ENCODE data around the gene CCDC93. TPM values are rescaled to one million over a fixed set of nuclear protein-coding genes. Genes with fewer than 3 reads are reported as not detected.
"Not testable (repeated sequence)": the region's sequence is repeated elsewhere in the genome, so short reads cannot be mapped to it uniquely, and the experiment has no call there.

The CCDC93 gene
- total RNA-seq, 4 donors from 2014 or later = 25.6 to 52.4 (median 33.1) TPM

DNA sequence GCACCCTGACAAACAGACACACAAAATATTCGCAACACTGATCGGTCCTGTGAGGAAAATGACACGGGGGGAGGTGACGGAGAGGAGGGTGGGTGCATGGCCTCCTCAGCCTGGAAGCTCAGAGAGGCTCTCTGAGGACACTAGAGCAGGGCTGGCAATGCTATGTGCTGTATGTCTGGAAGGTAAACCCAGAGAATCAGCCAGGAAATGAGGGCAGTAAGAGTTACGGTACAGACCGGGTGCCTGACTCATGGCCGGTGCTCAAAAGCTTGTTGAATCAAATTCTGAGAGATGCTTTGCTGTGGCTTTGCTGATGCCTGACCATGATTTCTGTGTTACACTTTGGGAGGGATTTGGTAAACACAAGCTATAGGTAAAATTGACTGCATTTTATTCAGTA lies 81.9 kb downstream of the CCDC93 start:
- H3K4me3 ChIP-seq (replicated peaks in 1 of 3) = no peak overlapping the region
- H3K36me3 ChIP-seq = peaks cover 23 to 30% of the 10 kb centered on the region in 2 donors
- intact Hi-C loops (cut with DNase I) = no loop called here
- WGBS, 2 donors = 96% methylated on average over 7 of the region's 7 CpGs
- TF ChIP-seq POLR2A (IDR thresholded peaks at IDR 0.05) = no peak
- TF ChIP-seq, protein P1, sequence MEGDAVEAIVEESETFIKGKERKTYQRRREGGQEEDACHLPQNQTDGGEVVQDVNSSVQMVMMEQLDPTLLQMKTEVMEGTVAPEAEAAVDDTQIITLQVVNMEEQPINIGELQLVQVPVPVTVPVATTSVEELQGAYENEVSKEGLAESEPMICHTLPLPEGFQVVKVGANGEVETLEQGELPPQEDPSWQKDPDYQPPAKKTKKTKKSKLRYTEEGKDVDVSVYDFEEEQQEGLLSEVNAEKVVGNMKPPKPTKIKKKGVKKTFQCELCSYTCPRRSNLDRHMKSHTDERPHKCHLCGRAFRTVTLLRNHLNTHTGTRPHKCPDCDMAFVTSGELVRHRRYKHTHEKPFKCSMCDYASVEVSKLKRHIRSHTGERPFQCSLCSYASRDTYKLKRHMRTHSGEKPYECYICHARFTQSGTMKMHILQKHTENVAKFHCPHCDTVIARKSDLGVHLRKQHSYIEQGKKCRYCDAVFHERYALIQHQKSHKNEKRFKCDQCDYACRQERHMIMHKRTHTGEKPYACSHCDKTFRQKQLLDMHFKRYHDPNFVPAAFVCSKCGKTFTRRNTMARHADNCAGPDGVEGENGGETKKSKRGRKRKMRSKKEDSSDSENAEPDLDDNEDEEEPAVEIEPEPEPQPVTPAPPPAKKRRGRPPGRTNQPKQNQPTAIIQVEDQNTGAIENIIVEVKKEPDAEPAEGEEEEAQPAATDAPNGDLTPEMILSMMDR (IDR thresholded peaks at IDR 0.05) = no peak
- no peaks in the 10 kb centered on the region for H3K9me3 ChIP-seq
- no peak overlapping the region for H3K27ac ChIP-seq
- H3K4me1 ChIP-seq = peaks cover 13 to 16% of the 10 kb centered on the region in 2 donors
- H3K27me3 ChIP-seq = no peaks in the 10 kb centered on the region
- DNase-seq = no peak

DNA sequence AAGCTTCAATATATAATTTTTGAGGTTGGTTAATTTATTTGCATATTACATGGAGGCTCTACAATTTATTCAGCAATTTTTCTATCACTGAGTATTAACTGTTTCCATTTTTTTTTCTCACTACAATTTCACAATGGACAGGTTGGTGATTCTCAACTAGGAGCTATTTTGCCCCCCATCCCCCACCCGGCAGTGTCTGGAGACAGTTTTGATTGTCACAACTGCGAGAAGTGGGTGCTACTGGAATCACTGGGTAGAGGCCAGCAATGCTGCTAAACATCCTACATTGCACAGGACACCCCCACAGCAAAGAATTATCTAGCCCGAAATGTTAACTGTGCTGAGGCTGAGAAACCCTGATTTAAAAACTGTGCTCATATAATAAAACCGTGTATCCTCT lies 82.6 kb downstream of the CCDC93 start:
- Histone ChIP-seq H3K4me3 (replicated peaks in 1 of 3) (no peak overlapping the region), H3K9me3 (no peaks in the 10 kb centered on the region), H3K36me3 (peaks cover 23 to 30% of the 10 kb centered on the region in 2 donors), H3K27me3 (no peaks in the 10 kb centered on the region), H3K4me1 (peaks cover 8 to 9% of the 10 kb centered on the region in 2 donors), H3K27ac (no peak overlapping the region)
- intact Hi-C loops (cut with DNase I) = no loop called here
- 71 to 96% methylated on average over 4 of the region's 4 CpGs for WGBS, 2 donors
- peak in 1 of 2 donors; percentile 73 for DNase-seq
- TF ChIP-seq POLR2A (IDR thresholded peaks at IDR 0.05) = no peak
- TF ChIP-seq, protein P1 (IDR thresholded peaks at IDR 0.05) = no peak

DNA sequence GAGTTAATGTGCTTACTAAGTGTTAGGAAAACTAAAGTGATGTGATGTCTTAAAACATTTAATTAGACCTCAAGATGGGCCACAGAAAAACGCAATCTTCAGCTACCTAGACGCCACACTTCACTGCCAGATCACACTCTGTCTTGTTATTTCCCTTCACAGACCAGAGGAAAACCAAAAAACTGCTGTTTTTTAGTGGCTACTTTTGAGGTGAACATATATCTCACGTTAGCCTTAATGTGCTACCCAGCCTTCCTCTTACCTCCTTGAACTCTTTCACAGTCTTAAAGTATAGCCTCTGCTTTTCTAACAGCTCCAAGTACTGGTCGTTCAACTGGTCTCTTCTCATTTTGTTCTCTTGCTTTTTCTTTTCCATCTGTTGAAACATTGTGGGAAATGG lies 83.1 kb downstream of the CCDC93 start:
- intact Hi-C loops (cut with DNase I) = no loop called here
- H3K36me3 ChIP-seq = peaks cover 23 to 28% of the 10 kb centered on the region in 2 donors
- DNase-seq = no peak
- H3K27ac ChIP-seq = peak overlapping the region in 1 of 3 donors; percentile 9
- H3K27me3 ChIP-seq = no peaks in the 10 kb centered on the region
- H3K4me3 ChIP-seq (replicated peaks in 1 of 3) = no peak overlapping the region
- H3K9me3 ChIP-seq = no peaks in the 10 kb centered on the region
- WGBS, 2 donors = 74 to 78% methylated on average over 4 of the region's 4 CpGs
- TF ChIP-seq, protein P1 (IDR thresholded peaks at IDR 0.05) = no peak
- TF ChIP-seq POLR2A (IDR thresholded peaks at IDR 0.05) = no peak
- peaks cover 3 to 6% of the 10 kb centered on the region in 2 donors for H3K4me1 ChIP-seq

DNA sequence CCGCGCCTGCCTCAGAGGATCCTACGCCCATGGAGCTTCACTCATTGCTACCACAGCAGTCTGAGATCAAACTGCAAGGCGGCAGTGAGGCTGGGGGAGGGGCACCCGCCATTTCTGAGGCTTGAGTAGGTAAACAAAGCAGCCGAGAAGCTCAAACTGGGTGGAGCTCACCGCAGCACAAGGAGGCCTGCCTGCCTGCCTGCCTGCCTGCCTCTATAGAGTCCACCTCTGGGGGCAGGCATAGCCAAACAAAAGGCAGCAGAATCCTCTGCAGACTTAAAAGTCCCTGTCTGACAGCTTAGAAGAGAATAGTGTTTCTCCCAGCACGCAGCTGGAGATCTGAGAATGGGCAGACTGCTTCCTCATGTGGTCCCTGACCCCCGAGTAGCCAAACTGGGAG lies 90.4 kb downstream of the CCDC93 start:
- DNase-seq; H3K4me3 ChIP-seq (replicated peaks in 1 of 3); H3K9me3 ChIP-seq; H3K27ac ChIP-seq; H3K27me3 ChIP-seq; H3K4me1 ChIP-seq; intact Hi-C loops (cut with DNase I): not testable (repeated sequence)
- peaks cover 22 to 35% of the 10 kb centered on the region in 2 donors for H3K36me3 ChIP-seq
- 95% methylated on average over 7 to 9 of the region's 9 CpGs for WGBS, 2 donors

DNA sequence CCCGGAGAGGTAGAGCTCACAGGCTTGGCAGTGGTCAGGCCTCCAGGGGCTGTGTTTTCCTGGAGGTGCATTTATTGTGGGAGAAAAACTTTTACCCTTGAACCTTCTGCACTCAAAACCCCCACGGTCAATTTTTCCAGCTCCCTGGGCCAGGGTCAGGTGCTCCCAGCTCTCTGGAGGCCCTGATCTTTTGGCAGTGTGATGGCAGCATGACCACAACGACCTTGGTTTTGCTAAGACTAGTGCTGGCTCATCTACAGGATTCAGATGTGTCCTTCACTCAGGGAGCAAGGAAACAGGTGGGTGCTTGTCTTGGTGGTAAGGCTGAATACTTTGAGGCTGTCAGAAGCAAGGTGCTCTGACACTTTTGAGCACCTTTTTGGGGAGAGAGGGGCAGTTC lies 92.3 kb downstream of the CCDC93 start:
- intact Hi-C loops (cut with DNase I) = no loop called here
- Histone ChIP-seq H3K27ac (no peak overlapping the region), H3K36me3 (peaks cover 40 to 42% of the 10 kb centered on the region in 2 donors), H3K27me3 (no peaks in the 10 kb centered on the region), H3K4me3 (replicated peaks in 1 of 3) (no peak overlapping the region), H3K9me3 (no peaks in the 10 kb centered on the region), H3K4me1 (no peaks in the 10 kb centered on the region)
- WGBS, 2 donors = 81 to 89% methylated on average over 3 of the region's 3 CpGs
- TF ChIP-seq POLR2A (IDR thresholded peaks at IDR 0.05) = no peak
- TF ChIP-seq, protein P1 (IDR thresholded peaks at IDR 0.05) = no peak
- DNase-seq = no peak

DNA sequence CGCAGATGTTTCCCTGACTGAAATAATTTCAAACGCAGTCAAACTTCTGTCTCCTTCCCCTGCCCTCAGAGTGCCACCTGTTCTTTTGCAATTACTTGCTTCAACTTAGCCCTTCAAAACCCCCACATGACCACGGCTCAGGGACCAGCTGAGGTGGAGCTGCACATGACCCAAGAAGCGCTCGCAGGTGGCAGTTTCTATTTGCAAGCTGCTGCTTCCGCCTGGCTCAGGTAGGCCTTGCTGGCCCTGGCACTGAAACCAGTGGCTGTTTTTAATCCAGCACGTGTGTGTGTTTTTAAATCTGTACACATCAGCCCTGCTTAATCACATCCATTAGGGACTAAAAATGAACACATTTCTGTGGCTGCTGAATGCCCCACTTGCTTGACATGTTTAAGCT lies 95.3 kb downstream of the CCDC93 start:
- Histone ChIP-seq H3K36me3 (peaks cover 42% of the 10 kb centered on the region in 2 donors), H3K27me3 (no peaks in the 10 kb centered on the region), H3K9me3 (no peaks in the 10 kb centered on the region), H3K27ac (no peak overlapping the region), H3K4me3 (replicated peaks in 1 of 3) (no peak overlapping the region), H3K4me1 (no peaks in the 10 kb centered on the region)
- no peak for DNase-seq
- TF ChIP-seq POLR2A (IDR thresholded peaks at IDR 0.05) = no peak
- TF ChIP-seq, protein P1 (IDR thresholded peaks at IDR 0.05) = no peak
- 95 to 96% methylated on average over 7 of the region's 7 CpGs for WGBS, 2 donors
- intact Hi-C loops (cut with DNase I) = no loop called here
